Activated CD4-positive, alpha-beta memory T cell treated with anti-CD3 and anti-CD28 coated beads for 36 hours (primary cell): ENCODE measurements around the gene ADAT3. TPM values are rescaled to one million over a fixed set of nuclear protein-coding genes. Genes with fewer than 3 reads are reported as not detected.
"Not testable (repeated sequence)": the region's sequence is repeated elsewhere in the genome, so short reads cannot be mapped to it uniquely, and the experiment has no call there.

ENCODE experiments used
- CTCF ChIA-PET: fragments of 350-600 bp; sonication (Branson Sonifier 250); formaldehyde crosslinking; loops from one replicate; lab custom pipeline; 2021; ENCODE audit warnings: antibody characterized with exemption, inconsistent platforms; lab: Charles Lee
- POLR2A ChIA-PET: fragments of 350-600 bp; sonication (Branson Sonifier 250); formaldehyde crosslinking; loops from one replicate; lab custom pipeline; 2021; ENCODE audit warnings: antibody characterized with exemption; lab: Charles Lee
- DNase-seq: peaks from one replicate; pipeline ENCODE4 v3.0.0-alpha.2; 2020
- H3K27ac Mint-ChIP-seq: one replicate; pipeline ENCODE4 v1.8.0; 2021; ENCODE audit warnings: mixed read lengths
- H3K27me3 Mint-ChIP-seq: one replicate; pipeline ENCODE4 v1.8.0; 2021; ENCODE audit warnings: mixed read lengths
- H3K36me3 Mint-ChIP-seq: one replicate; pipeline ENCODE4 v1.8.0; 2021; ENCODE audit warnings: mixed read lengths
- H3K4me1 Mint-ChIP-seq: one replicate; pipeline ENCODE4 v1.8.0; 2021; ENCODE audit warnings: low read depth, mixed read lengths
- H3K4me3 Mint-ChIP-seq: one replicate; pipeline ENCODE4 v1.8.0; 2021; ENCODE audit warnings: mild to moderate bottlenecking, mixed read lengths
- H3K9me3 Mint-ChIP-seq: one replicate; pipeline ENCODE4 v1.8.0; 2021; ENCODE audit warnings: mixed read lengths
- intact Hi-C: fragments of 100-400 bp; cut with micrococcal nuclease; formaldehyde crosslinking; loops from one replicate; pipeline ENCODE4 v1.15.1; 2023
- total RNA-seq, 2 experiments: library from RNA; stranded (reverse); gene quantifications; one replicate each; pipeline ENCODE4 v1.2.3, GENCODE V29; 2021

The ADAT3 gene
- total RNA-seq, 2 experiments from 2014 or later: 5.7 to 5.8 TPM

GRCh38 chr19:1879982-1880381 is 25.2 kb upstream of the ADAT3 start:
- intact Hi-C loops: loop anchor here (5.0 kb wide), 1 partner anchor 202 kb away; no protein-coding TSS in a partner anchor
- H3K27me3 Mint-ChIP-seq, POLR2A ChIA-PET, H3K27ac Mint-ChIP-seq, DNase-seq, CTCF ChIA-PET, H3K9me3 Mint-ChIP-seq, H3K4me3 Mint-ChIP-seq: not testable (repeated sequence)
- H3K4me1 Mint-ChIP-seq: peaks cover 32% of the 10 kb centered on the region
- peaks cover 25% of the 10 kb centered on the region for H3K36me3 Mint-ChIP-seq

- ChIA-PET POLR2A (interaction anchor here (2.7 kb wide), 1 partner anchor 17 kb away, joined by 11 read pairs; no protein-coding TSS in a partner anchor), CTCF (no interaction called here)
- H3K27me3 Mint-ChIP-seq: no peaks in the 10 kb centered on the region
- peaks cover 32% of the 10 kb centered on the region for H3K4me1 Mint-ChIP-seq
- no peak for DNase-seq
- peak overlapping the region; percentile 23 for H3K4me3 Mint-ChIP-seq
- peak overlapping the region; percentile 69 for H3K27ac Mint-ChIP-seq
- no peaks in the 10 kb centered on the region for H3K9me3 Mint-ChIP-seq
- intact Hi-C loops: loop anchor here (5.0 kb wide), 1 partner anchor 201 kb away; no protein-coding TSS in a partner anchor
- peaks cover 19% of the 10 kb centered on the region for H3K36me3 Mint-ChIP-seq
Measured at GRCh38 chr19:1880611-1881392, 24.4 kb upstream of the ADAT3 start.

GRCh38 chr19:1881393-1882088 is 23.7 kb upstream of the ADAT3 start:
- H3K9me3 Mint-ChIP-seq, DNase-seq, H3K27me3 Mint-ChIP-seq: not testable (repeated sequence)
- H3K27ac Mint-ChIP-seq: peak overlapping the region; percentile 98
- peak overlapping the region; percentile 95 for H3K4me3 Mint-ChIP-seq
- intact Hi-C loops: loop anchor here (2.0 to 5.0 kb wide), 2 partner anchors 17 to 201 kb away; no protein-coding TSS in a partner anchor
- H3K36me3 Mint-ChIP-seq: peaks cover 16% of the 10 kb centered on the region
- H3K4me1 Mint-ChIP-seq: peaks cover 27% of the 10 kb centered on the region
- CTCF ChIA-PET: interaction anchor here (1.0 kb wide), 1 partner anchor 16 kb away, joined by 3 read pairs; no protein-coding TSS in a partner anchor
- POLR2A ChIA-PET: interaction anchor here (2.7 kb wide), 1 partner anchor 16 kb away, joined by 11 read pairs; no protein-coding TSS in a partner anchor

GRCh38 chr19:1882089-1882785 is 23.0 kb upstream of the ADAT3 start:
- H3K36me3 Mint-ChIP-seq: peaks cover 16% of the 10 kb centered on the region
- intact Hi-C loops: loop anchor here (2.0 to 5.0 kb wide), 2 partner anchors 17 to 200 kb away; no protein-coding TSS in a partner anchor
- peak; percentile 86 for DNase-seq
- POLR2A ChIA-PET: interaction anchor here (0.9 to 2.7 kb wide), 3 partner anchors 8 to 15 kb away, joined by 3 to 11 read pairs (median 3); no protein-coding TSS in a partner anchor
- CTCF ChIA-PET: interaction anchor here (1.0 to 3.3 kb wide), 2 partner anchors 15 to 17 kb away, joined by 3 to 19 read pairs; no protein-coding TSS in a partner anchor
- no peaks in the 10 kb centered on the region for H3K27me3 Mint-ChIP-seq
- H3K9me3 Mint-ChIP-seq: no peaks in the 10 kb centered on the region
- peaks cover 27% of the 10 kb centered on the region for H3K4me1 Mint-ChIP-seq
- peak overlapping the region; percentile 98 for H3K27ac Mint-ChIP-seq
- H3K4me3 Mint-ChIP-seq: peak overlapping the region; percentile 95

- POLR2A ChIA-PET: interaction anchor here (0.9 to 2.7 kb wide), 5 partner anchors 8 to 26 kb away, joined by 3 to 11 read pairs (median 3); no protein-coding TSS in a partner anchor
- peaks cover 16% of the 10 kb centered on the region for H3K36me3 Mint-ChIP-seq
- intact Hi-C loops: loop anchor here (2.0 to 5.0 kb wide), 2 partner anchors 18 to 199 kb away; no protein-coding TSS in a partner anchor
Measured at GRCh38 chr19:1882786-1883692, 22.2 kb upstream of the ADAT3 start.

GRCh38 chr19:1883784-1884183 is 21.4 kb upstream of the ADAT3 start:
- Mint-ChIP-seq H3K4me1 (peaks cover 27% of the 10 kb centered on the region), H3K27me3 (no peaks in the 10 kb centered on the region), H3K27ac (peak overlapping the region; percentile 98), H3K4me3 (peak overlapping the region; percentile 95), H3K9me3 (no peaks in the 10 kb centered on the region), H3K36me3 (peaks cover 16% of the 10 kb centered on the region)
- peak; percentile 45 for DNase-seq
- CTCF ChIA-PET: interaction anchor here (1.2 to 3.3 kb wide), 4 partner anchors 9 to 45 kb away, joined by 3 to 19 read pairs (median 6); no protein-coding TSS in a partner anchor
- POLR2A ChIA-PET: interaction anchor here (1.2 to 2.4 kb wide), 4 partner anchors 9 to 27 kb away, joined by 3 to 20 read pairs (median 4); partner anchors contain the start of genes ADAT3 and SCAMP4
- intact Hi-C loops: loop anchor here (1.0 to 5.0 kb wide), 3 partner anchors 7 to 199 kb away; no protein-coding TSS in a partner anchor

More at GRCh38 chr19:1882786-1883692, 22.2 kb upstream of the ADAT3 start:
- Mint-ChIP-seq H3K9me3 (no peaks in the 10 kb centered on the region), H3K4me3 (peak overlapping the region; percentile 95), H3K27me3 (no peaks in the 10 kb centered on the region), H3K27ac (peak overlapping the region; percentile 98), H3K4me1 (peaks cover 27% of the 10 kb centered on the region)
- CTCF ChIA-PET: interaction anchor here (1.2 to 3.3 kb wide), 4 partner anchors 8 to 46 kb away, joined by 3 to 19 read pairs (median 6); no protein-coding TSS in a partner anchor
- DNase-seq: no peak

GRCh38 chr19:1884291-1884718 is 20.9 kb upstream of the ADAT3 start:
- no peaks in the 10 kb centered on the region for H3K27me3 Mint-ChIP-seq
- H3K27ac Mint-ChIP-seq: peak overlapping the region; percentile 98
- intact Hi-C loops: loop anchor here (1.0 to 5.0 kb wide), 2 partner anchors 8 to 198 kb away; no protein-coding TSS in a partner anchor
- peaks cover 27% of the 10 kb centered on the region for H3K4me1 Mint-ChIP-seq
- H3K9me3 Mint-ChIP-seq: no peaks in the 10 kb centered on the region
- ChIA-PET CTCF (interaction anchor here (1.2 to 3.3 kb wide), 4 partner anchors 9 to 44 kb away, joined by 3 to 19 read pairs (median 6); no protein-coding TSS in a partner anchor), POLR2A (interaction anchor here (1.0 to 2.4 kb wide), 6 partner anchors 8 to 27 kb away, joined by 3 to 20 read pairs (median 4); partner anchors contain the start of genes ADAT3 and SCAMP4)
- peak; percentile 60 for DNase-seq
- peaks cover 16% of the 10 kb centered on the region for H3K36me3 Mint-ChIP-seq
- peak overlapping the region; percentile 95 for H3K4me3 Mint-ChIP-seq

GRCh38 chr19:1884719-1885334 is 20.4 kb upstream of the ADAT3 start:
- intact Hi-C loops: loop anchor here (1.0 to 5.0 kb wide), 4 partner anchors 9 to 197 kb away; partner anchors contain the start of genes ADAT3 and SCAMP4
- Mint-ChIP-seq H3K36me3 (peaks cover 16% of the 10 kb centered on the region), H3K9me3 (no peaks in the 10 kb centered on the region), H3K4me3 (peak overlapping the region; percentile 95), H3K27ac (peak overlapping the region; percentile 98), H3K4me1 (peaks cover 27% of the 10 kb centered on the region), H3K27me3 (no peaks in the 10 kb centered on the region)
- ChIA-PET CTCF (interaction anchor here (0.7 to 3.3 kb wide), 5 partner anchors 9 to 20 kb away, joined by 3 to 19 read pairs (median 6); no protein-coding TSS in a partner anchor), POLR2A (interaction anchor here (1.0 to 2.4 kb wide), 6 partner anchors 9 to 28 kb away, joined by 3 to 20 read pairs (median 4); partner anchors contain the start of genes ADAT3 and SCAMP4)
- DNase-seq: no peak

GRCh38 chr19:1885398-1886119 is 19.6 kb upstream of the ADAT3 start, which contains the start of gene ABHD17A:
Gene ABHD17A, minus strand, starts transcription at chr19:1885496. Its CDS starts 3,930 bp downstream, at chr19:1881566.
- H3K9me3 Mint-ChIP-seq, H3K27me3 Mint-ChIP-seq: not testable (repeated sequence)
- H3K27ac Mint-ChIP-seq: peak within 1 kb of the TSS; percentile 98
- DNase-seq: peak; percentile 97
- peak within 1 kb of the TSS; percentile 95 for H3K4me3 Mint-ChIP-seq
- ChIA-PET CTCF (interaction anchor here (0.7 to 3.3 kb wide), 6 partner anchors 10 to 20 kb away, joined by 3 to 19 read pairs (median 5); no protein-coding TSS in a partner anchor), POLR2A (interaction anchor here (1.0 to 2.4 kb wide), 4 partner anchors 9 to 21 kb away, joined by 3 to 20 read pairs (median 4); partner anchors contain the start of genes ADAT3 and SCAMP4)
- peaks cover 26% of the 10 kb centered on the region for H3K4me1 Mint-ChIP-seq
- H3K36me3 Mint-ChIP-seq: peaks cover 16% of the 10 kb centered on the region
- intact Hi-C loops: loop anchor here (1.0 kb wide), 2 partner anchors 12 to 20 kb away; partner anchors contain the start of genes ADAT3 and SCAMP4
